ENCODE data around the gene TSSC4.

Gene TSSC4

DNA sequence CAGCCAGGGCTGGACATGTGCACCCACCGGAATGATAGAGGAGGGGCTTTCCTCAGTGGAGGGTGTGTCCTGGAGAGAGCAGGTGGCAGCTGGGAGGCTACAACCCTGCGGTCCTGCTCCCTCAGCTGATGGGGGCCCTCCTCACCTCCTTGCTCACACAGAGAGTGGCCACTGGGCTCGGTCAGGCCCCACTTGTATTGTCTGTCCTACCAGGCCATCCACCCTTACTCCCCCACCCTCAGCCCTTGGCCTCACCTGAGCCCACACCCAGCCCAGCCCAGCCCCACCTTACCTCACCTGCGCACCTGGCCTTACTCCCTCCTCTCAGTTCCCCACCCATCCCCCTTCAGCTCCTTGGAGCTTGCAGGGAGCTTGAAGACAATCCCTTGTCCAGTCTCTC, 40.6 kb downstream of the TSSC4 start:
- H3K27ac ChIP-seq (replicated peaks) = no peak overlapping the region
- no peak for DNase-seq (ENCODE audit: low read depth in 1 of 2, low spot score in 1 of 2)
- no peak overlapping the region for H3K4me3 ChIP-seq (replicated peaks; ENCODE audit: insufficient read depth, low read length)
- peaks cover 24% of the 10 kb centered on the region for H3K27me3 ChIP-seq (ENCODE audit: insufficient read depth, poor library complexity, severe bottlenecking)
- TF ChIP-seq, protein P1, sequence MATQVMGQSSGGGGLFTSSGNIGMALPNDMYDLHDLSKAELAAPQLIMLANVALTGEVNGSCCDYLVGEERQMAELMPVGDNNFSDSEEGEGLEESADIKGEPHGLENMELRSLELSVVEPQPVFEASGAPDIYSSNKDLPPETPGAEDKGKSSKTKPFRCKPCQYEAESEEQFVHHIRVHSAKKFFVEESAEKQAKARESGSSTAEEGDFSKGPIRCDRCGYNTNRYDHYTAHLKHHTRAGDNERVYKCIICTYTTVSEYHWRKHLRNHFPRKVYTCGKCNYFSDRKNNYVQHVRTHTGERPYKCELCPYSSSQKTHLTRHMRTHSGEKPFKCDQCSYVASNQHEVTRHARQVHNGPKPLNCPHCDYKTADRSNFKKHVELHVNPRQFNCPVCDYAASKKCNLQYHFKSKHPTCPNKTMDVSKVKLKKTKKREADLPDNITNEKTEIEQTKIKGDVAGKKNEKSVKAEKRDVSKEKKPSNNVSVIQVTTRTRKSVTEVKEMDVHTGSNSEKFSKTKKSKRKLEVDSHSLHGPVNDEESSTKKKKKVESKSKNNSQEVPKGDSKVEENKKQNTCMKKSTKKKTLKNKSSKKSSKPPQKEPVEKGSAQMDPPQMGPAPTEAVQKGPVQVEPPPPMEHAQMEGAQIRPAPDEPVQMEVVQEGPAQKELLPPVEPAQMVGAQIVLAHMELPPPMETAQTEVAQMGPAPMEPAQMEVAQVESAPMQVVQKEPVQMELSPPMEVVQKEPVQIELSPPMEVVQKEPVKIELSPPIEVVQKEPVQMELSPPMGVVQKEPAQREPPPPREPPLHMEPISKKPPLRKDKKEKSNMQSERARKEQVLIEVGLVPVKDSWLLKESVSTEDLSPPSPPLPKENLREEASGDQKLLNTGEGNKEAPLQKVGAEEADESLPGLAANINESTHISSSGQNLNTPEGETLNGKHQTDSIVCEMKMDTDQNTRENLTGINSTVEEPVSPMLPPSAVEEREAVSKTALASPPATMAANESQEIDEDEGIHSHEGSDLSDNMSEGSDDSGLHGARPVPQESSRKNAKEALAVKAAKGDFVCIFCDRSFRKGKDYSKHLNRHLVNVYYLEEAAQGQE (IDR thresholded peaks at IDR 0.05; ENCODE audit: insufficient replicate concordance, low read depth) = no peak
- TF ChIP-seq GABPA (IDR thresholded peaks at IDR 0.05; ENCODE audit: low read depth) (no peak), POLR2AphosphoS5 (IDR thresholded peaks at IDR 0.05; ENCODE audit: low read depth) (no peak), SPI1 (IDR thresholded peaks at IDR 0.05; ENCODE audit: borderline replicate concordance, low read depth) (no peak)
- TF ChIP-seq, protein P2, sequence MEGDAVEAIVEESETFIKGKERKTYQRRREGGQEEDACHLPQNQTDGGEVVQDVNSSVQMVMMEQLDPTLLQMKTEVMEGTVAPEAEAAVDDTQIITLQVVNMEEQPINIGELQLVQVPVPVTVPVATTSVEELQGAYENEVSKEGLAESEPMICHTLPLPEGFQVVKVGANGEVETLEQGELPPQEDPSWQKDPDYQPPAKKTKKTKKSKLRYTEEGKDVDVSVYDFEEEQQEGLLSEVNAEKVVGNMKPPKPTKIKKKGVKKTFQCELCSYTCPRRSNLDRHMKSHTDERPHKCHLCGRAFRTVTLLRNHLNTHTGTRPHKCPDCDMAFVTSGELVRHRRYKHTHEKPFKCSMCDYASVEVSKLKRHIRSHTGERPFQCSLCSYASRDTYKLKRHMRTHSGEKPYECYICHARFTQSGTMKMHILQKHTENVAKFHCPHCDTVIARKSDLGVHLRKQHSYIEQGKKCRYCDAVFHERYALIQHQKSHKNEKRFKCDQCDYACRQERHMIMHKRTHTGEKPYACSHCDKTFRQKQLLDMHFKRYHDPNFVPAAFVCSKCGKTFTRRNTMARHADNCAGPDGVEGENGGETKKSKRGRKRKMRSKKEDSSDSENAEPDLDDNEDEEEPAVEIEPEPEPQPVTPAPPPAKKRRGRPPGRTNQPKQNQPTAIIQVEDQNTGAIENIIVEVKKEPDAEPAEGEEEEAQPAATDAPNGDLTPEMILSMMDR (IDR thresholded peaks at IDR 0.05; ENCODE audit: insufficient read depth, low read length) = no peak

DNA sequence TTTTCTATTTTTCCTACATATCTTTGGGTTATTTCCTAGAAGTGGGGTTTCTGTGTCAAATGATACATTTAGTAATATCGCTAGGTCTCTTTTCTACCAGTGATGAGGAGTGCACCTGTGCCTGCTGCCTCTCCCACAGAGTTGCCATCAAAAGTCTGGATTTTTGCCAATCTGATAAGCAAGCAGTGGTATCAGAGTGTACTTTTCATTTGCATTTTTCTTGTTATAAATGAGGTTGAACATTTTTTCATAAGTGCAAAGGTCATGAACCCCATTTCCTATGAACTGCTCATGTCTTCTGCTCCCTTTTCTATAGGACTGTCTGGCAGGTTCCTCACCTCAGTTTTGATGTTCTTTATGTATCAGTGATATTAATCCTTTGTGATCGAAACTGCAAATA, 42.0 kb downstream of the TSSC4 start:
- Histone ChIP-seq H3K27me3 (ENCODE audit: insufficient read depth, poor library complexity, severe bottlenecking) (peaks cover 24% of the 10 kb centered on the region), H3K4me3 (replicated peaks; ENCODE audit: insufficient read depth, low read length) (no peak overlapping the region), H3K27ac (replicated peaks) (no peak overlapping the region)
- TF ChIP-seq, protein P1 (IDR thresholded peaks at IDR 0.05; ENCODE audit: insufficient replicate concordance, low read depth) = no peak
- TF ChIP-seq, protein P2 (IDR thresholded peaks at IDR 0.05; ENCODE audit: insufficient read depth, low read length) = no peak
- TF ChIP-seq GABPA (IDR thresholded peaks at IDR 0.05; ENCODE audit: low read depth) (no peak), POLR2AphosphoS5 (IDR thresholded peaks at IDR 0.05; ENCODE audit: low read depth) (no peak), SPI1 (IDR thresholded peaks at IDR 0.05; ENCODE audit: borderline replicate concordance, low read depth) (no peak)
- no peak for DNase-seq (ENCODE audit: low read depth in 1 of 2, low spot score in 1 of 2)

DNA sequence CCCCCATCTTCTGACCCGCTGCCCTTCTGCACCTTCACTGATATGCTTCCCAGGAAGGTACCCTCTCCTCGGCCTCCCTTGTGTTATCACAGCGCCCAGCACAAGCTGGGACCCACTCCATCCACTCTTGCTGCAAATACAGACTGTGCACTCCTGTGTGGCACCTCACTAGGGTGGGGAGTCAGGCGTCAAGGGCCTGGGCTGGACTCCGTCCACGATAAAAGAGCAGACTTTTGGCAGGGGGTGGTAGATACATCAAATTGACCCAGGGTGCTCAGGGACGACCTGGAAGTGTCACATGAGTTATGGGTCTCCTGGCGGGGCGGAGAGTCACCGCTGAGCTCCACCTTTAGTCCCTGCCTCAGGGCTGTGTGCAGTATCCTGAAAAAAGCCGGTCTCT, 42.9 kb downstream of the TSSC4 start:
- Histone ChIP-seq H3K27ac (replicated peaks) (no peak overlapping the region), H3K27me3 (ENCODE audit: insufficient read depth, poor library complexity, severe bottlenecking) (peaks cover 24% of the 10 kb centered on the region), H3K4me3 (replicated peaks; ENCODE audit: insufficient read depth, low read length) (no peak overlapping the region)
- DNase-seq (ENCODE audit: low read depth in 1 of 2, low spot score in 1 of 2) = no peak
- TF ChIP-seq, protein P1 (IDR thresholded peaks at IDR 0.05; ENCODE audit: insufficient replicate concordance, low read depth) = no peak
- TF ChIP-seq, protein P2 (IDR thresholded peaks at IDR 0.05; ENCODE audit: insufficient read depth, low read length) = no peak
- TF ChIP-seq GABPA (IDR thresholded peaks at IDR 0.05; ENCODE audit: low read depth) = no peak
- TF ChIP-seq POLR2AphosphoS5 (IDR thresholded peaks at IDR 0.05; ENCODE audit: low read depth) = no peak
- TF ChIP-seq SPI1 (IDR thresholded peaks at IDR 0.05; ENCODE audit: borderline replicate concordance, low read depth) = no peak

Data from HL-60 (cell line).